ENCODE results near the gene PDRG1. TPM values are rescaled to one million over a fixed set of nuclear protein-coding genes. Genes with fewer than 3 reads are reported as not detected.

PDRG1 gene
- total and polyA plus RNA-seq, 2 donors (not counting 1 experiment from before 2014, with no cell fraction given): 12.7 to 18.6 TPM

DNA sequence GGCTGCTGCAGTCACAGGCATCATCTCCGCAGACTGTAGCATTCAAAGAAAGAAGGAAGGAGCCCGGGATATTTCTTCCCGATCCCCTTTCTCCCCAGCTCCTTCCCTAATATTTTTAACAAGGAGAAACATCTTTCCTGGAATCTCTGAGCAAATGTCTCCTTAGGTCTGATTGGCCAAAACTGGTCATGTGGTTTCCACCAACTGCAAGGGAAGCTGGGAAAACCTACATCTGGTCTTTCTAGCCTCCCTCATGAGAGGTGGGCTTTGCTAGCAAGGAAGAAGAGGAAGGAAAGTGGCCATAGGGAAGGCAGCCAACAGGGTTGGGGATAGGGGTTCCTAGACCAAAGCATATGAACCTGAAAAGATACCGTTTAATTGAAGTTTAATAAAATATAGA, 35.1 kb downstream of the PDRG1 start:
- intact Hi-C loops (cut with micrococcal nuclease): no loop called here
- Histone ChIP-seq H3K4me2 (replicated peaks; ENCODE audit: low read depth, low read length, poor library complexity, severe bottlenecking) (no peak overlapping the region), H3K27ac (ENCODE audit: low read length in 2 of 2) (no peak overlapping the region), H3K79me2 (ENCODE audit: control insufficient read depth, insufficient read depth, low read length) (no peaks in the 10 kb centered on the region), H3K9ac (ENCODE audit: low read length) (no peak overlapping the region), H3K4me3 (ENCODE audit: control extremely low read depth in 1 of 5, extremely low read depth in 1 of 5, insufficient read depth in 1 of 5, low read depth in 2 of 5, low read length in 4 of 5) (no peak overlapping the region), H3K36me3 (replicated peaks in 1 of 2; ENCODE audit: control extremely low read depth in 1 of 2, control insufficient read depth in 1 of 2, extremely low read depth in 1 of 2, insufficient read depth in 2 of 2, low read length in 1 of 2) (no peaks in the 10 kb centered on the region), H3K4me1 (ENCODE audit: control insufficient read depth in 2 of 2, insufficient read depth in 2 of 2, low read length in 2 of 2) (no peaks in the 10 kb centered on the region), H3K27me3 (replicated peaks in 1 of 4; ENCODE audit: control extremely low read depth in 1 of 4, control insufficient read depth in 3 of 4, insufficient read depth in 4 of 4, low read length in 3 of 4) (no peaks in the 10 kb centered on the region), H2AFZ (ENCODE audit: insufficient read depth, low read depth, low read length, poor library complexity, severe bottlenecking) (no peak overlapping the region), H3K9me3 (ENCODE audit: control extremely low read depth in 1 of 3, control insufficient read depth in 2 of 3, insufficient read depth in 1 of 3, low read length in 2 of 3) (no peaks in the 10 kb centered on the region), H4K20me1 (ENCODE audit: control insufficient read depth, insufficient read depth, low read length, poor library complexity, severe bottlenecking) (no peaks in the 10 kb centered on the region)
- ChIA-PET CTCF (no interaction called here), POLR2A (no interaction called here)
- no peaks in the 10 kb centered on the region for H3K27me3 Mint-ChIP-seq
- ATAC-seq (ENCODE audit: low read depth) (no peak), DNase-seq (no peak)
- WGBS (ENCODE audit: insufficient coverage): 100% methylated on average over 1 of the region's 4 CpGs
- no peak for TF ChIP-seq EZH2 (IDR thresholded peaks at IDR 0.05; ENCODE audit: borderline replicate concordance, insufficient read depth, low read depth, low read length, poor library complexity, severe bottlenecking)
- TF ChIP-seq, protein P1, sequence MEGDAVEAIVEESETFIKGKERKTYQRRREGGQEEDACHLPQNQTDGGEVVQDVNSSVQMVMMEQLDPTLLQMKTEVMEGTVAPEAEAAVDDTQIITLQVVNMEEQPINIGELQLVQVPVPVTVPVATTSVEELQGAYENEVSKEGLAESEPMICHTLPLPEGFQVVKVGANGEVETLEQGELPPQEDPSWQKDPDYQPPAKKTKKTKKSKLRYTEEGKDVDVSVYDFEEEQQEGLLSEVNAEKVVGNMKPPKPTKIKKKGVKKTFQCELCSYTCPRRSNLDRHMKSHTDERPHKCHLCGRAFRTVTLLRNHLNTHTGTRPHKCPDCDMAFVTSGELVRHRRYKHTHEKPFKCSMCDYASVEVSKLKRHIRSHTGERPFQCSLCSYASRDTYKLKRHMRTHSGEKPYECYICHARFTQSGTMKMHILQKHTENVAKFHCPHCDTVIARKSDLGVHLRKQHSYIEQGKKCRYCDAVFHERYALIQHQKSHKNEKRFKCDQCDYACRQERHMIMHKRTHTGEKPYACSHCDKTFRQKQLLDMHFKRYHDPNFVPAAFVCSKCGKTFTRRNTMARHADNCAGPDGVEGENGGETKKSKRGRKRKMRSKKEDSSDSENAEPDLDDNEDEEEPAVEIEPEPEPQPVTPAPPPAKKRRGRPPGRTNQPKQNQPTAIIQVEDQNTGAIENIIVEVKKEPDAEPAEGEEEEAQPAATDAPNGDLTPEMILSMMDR (IDR thresholded peaks at IDR 0.05): no peak
- no peak overlapping the region for H3K27ac Mint-ChIP-seq
- no peak overlapping the region for H3K4me3 Mint-ChIP-seq
- H3K4me1 Mint-ChIP-seq: no peaks in the 10 kb centered on the region
- no peaks in the 10 kb centered on the region for H3K9me3 Mint-ChIP-seq (ENCODE audit: insufficient read depth)

DNA sequence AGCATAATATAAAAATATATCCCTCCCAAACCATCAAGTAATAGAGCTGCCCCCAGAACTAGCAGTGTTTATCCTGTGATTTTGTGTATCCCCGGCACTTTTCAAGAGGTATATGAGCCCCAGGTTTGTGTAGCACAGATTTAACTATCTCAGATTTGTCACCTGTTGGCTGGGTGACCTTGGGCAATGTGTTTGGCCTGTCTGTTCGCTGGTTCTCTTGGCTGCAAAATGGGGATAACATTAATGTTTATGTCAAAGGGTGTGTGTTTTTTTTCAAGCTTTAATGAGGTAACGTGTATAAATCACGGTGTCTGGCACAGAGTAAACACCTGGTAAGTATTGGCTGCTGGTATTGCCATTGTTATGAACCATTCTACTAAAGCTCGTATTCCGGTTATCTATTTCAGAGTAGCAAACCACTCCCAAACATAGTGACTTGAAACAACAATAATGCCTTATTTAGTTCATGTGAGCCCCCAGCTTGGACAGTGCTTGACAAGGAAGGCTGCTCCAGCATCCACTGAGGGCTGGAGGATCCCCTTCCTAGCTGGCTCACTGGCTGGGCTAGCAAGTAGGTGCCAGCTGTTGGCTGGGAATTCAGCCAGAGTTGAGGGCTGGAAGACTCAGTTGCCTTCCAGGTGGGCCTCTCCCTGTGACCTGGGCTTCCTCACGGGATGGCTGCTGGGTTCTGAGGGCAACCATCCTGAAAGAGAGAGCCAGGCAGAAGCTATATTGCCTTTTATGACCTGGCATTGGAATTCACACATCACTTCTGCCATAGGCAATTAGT, 36.2 kb downstream of the PDRG1 start:
- no peaks in the 10 kb centered on the region for H3K4me1 ChIP-seq (ENCODE audit: control insufficient read depth in 2 of 2, insufficient read depth in 2 of 2, low read length in 2 of 2)
- no peak overlapping the region for H3K27ac ChIP-seq (ENCODE audit: low read length in 2 of 2)
- no peaks in the 10 kb centered on the region for H3K27me3 Mint-ChIP-seq
- no peaks in the 10 kb centered on the region for H3K36me3 ChIP-seq (replicated peaks in 1 of 2; ENCODE audit: control extremely low read depth in 1 of 2, control insufficient read depth in 1 of 2, extremely low read depth in 1 of 2, insufficient read depth in 2 of 2, low read length in 1 of 2)
- H3K79me2 ChIP-seq (ENCODE audit: control insufficient read depth, insufficient read depth, low read length): no peaks in the 10 kb centered on the region
- H3K9me3 Mint-ChIP-seq (ENCODE audit: insufficient read depth): no peaks in the 10 kb centered on the region
- ChIA-PET CTCF (no interaction called here), POLR2A (no interaction called here)
- no peak overlapping the region for H3K9ac ChIP-seq (ENCODE audit: low read length)
- H3K27ac Mint-ChIP-seq: no peak overlapping the region
- no peak overlapping the region for H3K4me2 ChIP-seq (replicated peaks; ENCODE audit: low read depth, low read length, poor library complexity, severe bottlenecking)
- intact Hi-C loops (cut with micrococcal nuclease): no loop called here
- no peaks in the 10 kb centered on the region for H3K4me1 Mint-ChIP-seq
- WGBS (ENCODE audit: insufficient coverage): 93% methylated on average over 2 of the region's 7 CpGs
- no peak for ATAC-seq (ENCODE audit: low read depth)
- no peak overlapping the region for H2AFZ ChIP-seq (ENCODE audit: insufficient read depth, low read depth, low read length, poor library complexity, severe bottlenecking)
- H3K4me3 Mint-ChIP-seq: no peak overlapping the region
- DNase-seq: no peak
- H3K9me3 ChIP-seq (ENCODE audit: control extremely low read depth in 1 of 3, control insufficient read depth in 2 of 3, insufficient read depth in 1 of 3, low read length in 2 of 3): no peaks in the 10 kb centered on the region
- no peaks in the 10 kb centered on the region for H3K27me3 ChIP-seq (replicated peaks in 1 of 4; ENCODE audit: control extremely low read depth in 1 of 4, control insufficient read depth in 3 of 4, insufficient read depth in 4 of 4, low read length in 3 of 4)
- H4K20me1 ChIP-seq (ENCODE audit: control insufficient read depth, insufficient read depth, low read length, poor library complexity, severe bottlenecking): no peaks in the 10 kb centered on the region
- H3K4me3 ChIP-seq (ENCODE audit: control extremely low read depth in 1 of 5, extremely low read depth in 1 of 5, insufficient read depth in 1 of 5, low read depth in 2 of 5, low read length in 4 of 5): no peak overlapping the region
- TF ChIP-seq, protein P1 (IDR thresholded peaks at IDR 0.05): no peak
- no peak for TF ChIP-seq EZH2 (IDR thresholded peaks at IDR 0.05; ENCODE audit: borderline replicate concordance, insufficient read depth, low read depth, low read length, poor library complexity, severe bottlenecking)
